HG03280 (cell line): Measurements from ENCODE around the gene RICTOR.

Experiments
- ATAC-seq: cut with Tn5 transposase; IDR thresholded peaks from one replicate; pipeline ENCODE4 v1.9.1; 2021; ENCODE audit warnings: mild to moderate bottlenecking, moderate library complexity; ENCODE audit not compliant: unreplicated experiment

The RICTOR gene

DNA sequence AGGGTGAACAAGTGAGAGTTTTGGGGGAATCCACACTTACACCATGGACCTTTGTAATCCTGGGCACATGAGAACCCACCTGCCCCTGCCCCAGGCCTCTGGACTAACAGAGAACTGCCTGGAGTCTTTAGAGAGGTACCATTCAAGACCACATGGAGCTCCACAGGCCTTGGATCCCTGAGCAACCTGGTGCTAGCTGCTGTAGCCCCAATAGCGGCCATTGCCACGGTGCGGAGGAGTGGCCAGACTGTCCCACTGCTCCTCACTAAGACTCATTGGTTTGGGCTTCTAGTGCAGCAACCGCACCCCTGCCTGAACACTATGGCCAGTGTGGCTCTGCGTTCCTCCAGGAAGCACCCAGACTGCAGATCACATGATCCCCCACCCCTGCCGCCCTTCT lies 182.6 kb downstream of the RICTOR start:
- no peak for ATAC-seq

DNA sequence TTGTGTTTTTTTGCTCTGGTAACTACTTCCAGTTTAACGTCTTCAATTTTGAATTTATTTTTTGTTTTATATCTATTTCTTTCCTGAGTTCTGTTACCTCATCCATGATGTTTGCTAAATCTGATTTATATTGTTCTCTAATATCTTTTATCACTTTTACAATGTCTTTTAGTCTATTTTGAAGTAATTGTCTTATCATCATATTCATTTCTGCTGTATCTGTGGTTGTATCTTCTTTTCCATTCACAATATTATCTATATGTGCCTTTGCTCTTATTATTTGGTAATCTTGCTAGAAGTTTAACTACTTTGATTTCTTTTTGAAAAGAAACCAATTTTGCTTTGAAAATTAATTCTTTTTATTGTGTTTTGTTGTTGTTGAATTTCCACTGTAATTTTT lies 184.8 kb downstream of the RICTOR start:
- no peak for ATAC-seq

DNA sequence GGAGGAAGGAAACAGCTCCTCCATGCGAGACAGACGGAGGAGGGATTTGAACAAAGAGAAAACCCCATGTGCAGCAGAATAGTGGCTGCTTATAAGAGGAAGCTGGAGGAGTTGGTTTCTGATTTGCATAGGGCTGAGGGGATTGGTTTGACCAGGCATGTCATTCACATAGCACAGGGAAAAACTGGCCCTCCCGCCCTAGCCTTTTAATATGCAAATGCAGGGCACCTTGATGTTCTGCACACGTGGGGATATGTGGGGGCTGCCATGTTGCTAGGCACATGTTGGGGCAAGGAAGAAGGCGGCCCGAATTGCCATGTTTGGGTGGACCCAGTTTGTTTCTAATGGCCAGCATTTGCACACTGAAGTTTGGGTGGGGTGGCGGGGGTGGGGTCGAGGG lies 186.2 kb downstream of the RICTOR start:
- no peak for ATAC-seq
